NCI-H1436 (cell line): ENCODE results near the gene ATP5F1C.

ENCODE experiments used
- DNase-seq: peaks from one replicate; lab custom pipeline; 2025; lab: John Stamatoyannopoulos, UW

The ATP5F1C gene

GRCh38 chr10:7853226-7853842, 65.4 kb downstream of the ATP5F1C start:
- DNase-seq, result no peak

- no peak for DNase-seq
Measured at GRCh38 chr10:7853890-7854289, 65.9 kb downstream of the ATP5F1C start.

GRCh38 chr10:7855205-7855604, 67.2 kb downstream of the ATP5F1C start:
- no peak for DNase-seq

GRCh38 chr10:7856678-7857077, 68.7 kb downstream of the ATP5F1C start:
- DNase-seq, result no peak

- DNase-seq, result no peak
Measured at GRCh38 chr10:7857262-7857661, 69.3 kb downstream of the ATP5F1C start.
